D721Med (cell line): ENCODE data around the gene CEMIP.

Experiments
- DNase-seq: peaks from one replicate; pipeline ENCODE4 v3.0.0; 2011; ENCODE audit warnings: low spot score; ENCODE audit not compliant: insufficient read length
- FAIRE-seq: peaks from 2 replicates; lab custom pipeline; 2011; peaks lifted over from hg19 to GRCh38; lab: Jason Lieb, UNC
- CTCF ChIP-seq: IDR thresholded peaks from 2 replicates; pipeline ENCODE4 v1.5.1; 2012; ENCODE audit warnings: mild to moderate bottlenecking, control low read depth; ENCODE audit not compliant: insufficient read depth; ENCODE audit errors: missing control alignments

The CEMIP gene

GRCh38 chr15:80828796-80829195 is 49.6 kb downstream of the CEMIP start:
- no peak for FAIRE-seq
- TF ChIP-seq CTCF, result no peak
- DNase-seq, result no peak

- FAIRE-seq, result no peak
- TF ChIP-seq CTCF, result no peak
- DNase-seq, result no peak
Observed at GRCh38 chr15:80830677-80831076, 51.5 kb downstream of the CEMIP start.

GRCh38 chr15:80831192-80831591 is 52.0 kb downstream of the CEMIP start:
- TF ChIP-seq CTCF, result no peak
- DNase-seq (no peak), FAIRE-seq (no peak)

DNA sequence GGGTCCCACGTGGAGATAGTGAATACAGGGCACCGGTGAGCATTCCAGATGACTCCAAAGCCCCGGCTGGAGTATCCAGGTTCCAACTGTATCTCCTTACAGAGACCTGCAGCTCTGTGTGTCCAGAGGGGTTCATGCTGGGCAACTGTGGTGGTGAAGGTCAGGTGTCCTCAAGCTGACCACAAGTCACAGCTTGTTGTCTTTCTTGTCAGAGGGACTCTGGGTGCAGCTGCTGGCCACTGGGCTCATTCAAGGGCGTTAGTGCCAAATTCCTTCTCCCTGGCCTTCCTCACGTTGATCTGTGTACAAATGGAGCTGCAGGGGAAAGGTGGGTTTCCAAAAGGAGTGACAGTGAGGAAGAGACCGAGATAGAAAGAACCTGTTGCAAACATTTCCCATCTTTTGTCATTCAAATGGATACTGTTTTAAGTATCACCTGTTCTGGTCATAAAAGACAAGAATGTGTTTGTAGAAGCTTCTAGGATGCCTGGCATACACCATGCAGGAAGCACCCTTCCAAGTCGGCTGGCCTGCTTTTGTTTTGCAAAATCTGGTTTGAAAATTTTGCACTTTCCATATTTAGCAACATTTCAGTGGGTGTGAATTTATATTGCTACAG is 52.5 kb downstream of the CEMIP start:
- DNase-seq (no peak), FAIRE-seq (no peak)
- TF ChIP-seq CTCF, result no peak

DNA sequence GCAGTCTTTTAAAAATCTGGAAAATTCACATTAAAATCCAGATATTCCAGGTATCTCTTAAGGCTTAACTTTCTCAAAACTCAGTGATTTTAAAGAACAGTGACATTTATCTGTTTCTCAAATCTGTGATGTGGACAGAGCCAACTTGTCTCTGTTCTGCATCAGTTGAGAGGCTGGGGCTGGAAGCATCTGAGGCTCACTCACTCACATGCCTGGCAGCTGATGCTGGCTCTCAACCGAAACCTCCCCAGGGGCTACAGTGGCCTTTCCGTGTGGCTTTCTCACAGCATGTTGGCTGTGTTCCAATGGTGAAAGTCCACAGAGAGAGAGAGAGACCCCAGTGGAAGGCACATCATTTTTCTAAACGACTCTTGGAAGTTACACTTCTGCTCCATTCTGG is 53.5 kb downstream of the CEMIP start:
- no peak for DNase-seq
- no peak for TF ChIP-seq CTCF
- FAIRE-seq, result no peak

GRCh38 chr15:80834402-80834801 is 55.2 kb downstream of the CEMIP start:
- TF ChIP-seq CTCF, result no peak
- FAIRE-seq (no peak), DNase-seq (no peak)

DNA sequence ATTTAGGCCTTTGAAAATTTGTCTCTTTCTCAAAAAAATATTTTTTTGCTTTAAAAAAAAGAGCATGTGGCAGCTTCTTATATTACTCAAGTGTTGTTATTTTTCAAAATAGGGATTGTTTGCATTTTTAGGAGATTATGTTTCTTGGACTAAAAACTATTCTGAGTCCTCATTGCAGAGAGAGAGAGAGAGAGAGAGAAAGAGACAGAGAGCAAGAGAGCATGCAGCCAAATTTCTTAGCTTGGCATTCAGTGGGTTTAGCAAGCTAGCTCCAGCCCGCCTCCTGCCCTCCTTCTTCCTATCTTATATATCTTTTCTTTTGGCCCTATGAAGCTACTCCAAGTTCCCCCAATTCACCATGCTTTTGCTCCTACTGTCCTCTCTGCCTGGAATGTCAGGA is 55.7 kb downstream of the CEMIP start:
- no peak for DNase-seq
- no peak for TF ChIP-seq CTCF
- no peak for FAIRE-seq
